HG02943 (cell line): Measurements from ENCODE around the gene IQGAP1.
"Not testable (repeated sequence)": the region's sequence is repeated elsewhere in the genome, so short reads cannot be mapped to it uniquely, and the experiment has no call there.

ENCODE experiments used
- ATAC-seq: cut with Tn5 transposase; IDR thresholded peaks from one replicate; pipeline ENCODE4 v1.9.1; 2021; ENCODE audit warnings: mild to moderate bottlenecking, low read depth, moderate library complexity; ENCODE audit not compliant: unreplicated experiment

Gene IQGAP1, protein sequence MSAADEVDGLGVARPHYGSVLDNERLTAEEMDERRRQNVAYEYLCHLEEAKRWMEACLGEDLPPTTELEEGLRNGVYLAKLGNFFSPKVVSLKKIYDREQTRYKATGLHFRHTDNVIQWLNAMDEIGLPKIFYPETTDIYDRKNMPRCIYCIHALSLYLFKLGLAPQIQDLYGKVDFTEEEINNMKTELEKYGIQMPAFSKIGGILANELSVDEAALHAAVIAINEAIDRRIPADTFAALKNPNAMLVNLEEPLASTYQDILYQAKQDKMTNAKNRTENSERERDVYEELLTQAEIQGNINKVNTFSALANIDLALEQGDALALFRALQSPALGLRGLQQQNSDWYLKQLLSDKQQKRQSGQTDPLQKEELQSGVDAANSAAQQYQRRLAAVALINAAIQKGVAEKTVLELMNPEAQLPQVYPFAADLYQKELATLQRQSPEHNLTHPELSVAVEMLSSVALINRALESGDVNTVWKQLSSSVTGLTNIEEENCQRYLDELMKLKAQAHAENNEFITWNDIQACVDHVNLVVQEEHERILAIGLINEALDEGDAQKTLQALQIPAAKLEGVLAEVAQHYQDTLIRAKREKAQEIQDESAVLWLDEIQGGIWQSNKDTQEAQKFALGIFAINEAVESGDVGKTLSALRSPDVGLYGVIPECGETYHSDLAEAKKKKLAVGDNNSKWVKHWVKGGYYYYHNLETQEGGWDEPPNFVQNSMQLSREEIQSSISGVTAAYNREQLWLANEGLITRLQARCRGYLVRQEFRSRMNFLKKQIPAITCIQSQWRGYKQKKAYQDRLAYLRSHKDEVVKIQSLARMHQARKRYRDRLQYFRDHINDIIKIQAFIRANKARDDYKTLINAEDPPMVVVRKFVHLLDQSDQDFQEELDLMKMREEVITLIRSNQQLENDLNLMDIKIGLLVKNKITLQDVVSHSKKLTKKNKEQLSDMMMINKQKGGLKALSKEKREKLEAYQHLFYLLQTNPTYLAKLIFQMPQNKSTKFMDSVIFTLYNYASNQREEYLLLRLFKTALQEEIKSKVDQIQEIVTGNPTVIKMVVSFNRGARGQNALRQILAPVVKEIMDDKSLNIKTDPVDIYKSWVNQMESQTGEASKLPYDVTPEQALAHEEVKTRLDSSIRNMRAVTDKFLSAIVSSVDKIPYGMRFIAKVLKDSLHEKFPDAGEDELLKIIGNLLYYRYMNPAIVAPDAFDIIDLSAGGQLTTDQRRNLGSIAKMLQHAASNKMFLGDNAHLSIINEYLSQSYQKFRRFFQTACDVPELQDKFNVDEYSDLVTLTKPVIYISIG (N-terminal part only)

GRCh38 chr15:90387534-90388461, at the start of gene IQGAP1:
TSS of gene IQGAP1 (plus strand) at chr15:90388242. CDS start at chr15:90388342, 100 bp downstream.
- ATAC-seq = peak; percentile 91

- no peak for ATAC-seq
These were observed 49.5 kb upstream of the IQGAP1 start for GRCh38 chr15:90338532-90338931.

DNA sequence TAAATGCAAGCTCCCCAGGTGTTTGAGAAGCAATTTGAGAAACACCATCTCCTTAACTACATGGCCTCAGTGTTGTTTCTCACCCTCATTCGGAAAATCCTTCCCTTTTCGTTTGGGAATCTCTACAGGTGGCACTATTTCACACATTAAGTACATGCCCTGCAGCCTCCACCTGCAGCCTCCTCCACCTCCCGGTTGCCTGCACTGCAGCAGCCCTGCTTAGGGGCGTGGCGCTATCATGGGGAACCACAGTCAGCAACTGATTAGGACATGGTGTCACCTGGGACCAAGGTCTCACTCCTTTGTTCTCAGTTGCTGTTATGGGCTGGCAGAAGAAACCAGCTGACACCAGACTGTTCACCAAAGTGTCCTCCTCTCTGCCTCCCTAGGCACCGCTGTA, 47.7 kb upstream of the IQGAP1 start:
- no peak for ATAC-seq

DNA sequence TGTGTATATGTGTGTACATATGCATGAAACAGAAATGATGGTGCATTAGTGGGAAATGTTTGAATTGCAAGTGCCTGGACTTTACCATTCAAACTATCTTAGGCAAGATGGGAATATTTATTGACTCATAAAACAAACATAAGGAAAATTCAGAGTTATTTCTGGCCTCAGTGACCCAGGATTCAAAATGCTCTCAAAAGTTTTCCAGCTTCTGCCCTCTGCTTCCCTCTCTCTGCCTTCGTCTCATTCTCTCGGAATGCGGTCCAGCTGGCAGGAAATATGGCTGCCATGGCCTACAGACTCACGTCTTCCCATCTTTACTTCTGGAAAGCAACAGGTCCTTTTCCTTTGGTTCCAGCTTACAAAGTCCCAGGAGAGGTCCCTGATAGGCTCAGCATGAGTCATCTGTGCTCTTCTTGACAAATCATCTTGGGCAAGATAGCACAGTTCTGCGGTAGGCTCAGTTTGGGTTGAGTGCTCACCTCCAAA, 44.7 kb upstream of the IQGAP1 start:
- ATAC-seq = no peak

GRCh38 chr15:90344662-90345061, 43.4 kb upstream of the IQGAP1 start:
- no peak for ATAC-seq

DNA sequence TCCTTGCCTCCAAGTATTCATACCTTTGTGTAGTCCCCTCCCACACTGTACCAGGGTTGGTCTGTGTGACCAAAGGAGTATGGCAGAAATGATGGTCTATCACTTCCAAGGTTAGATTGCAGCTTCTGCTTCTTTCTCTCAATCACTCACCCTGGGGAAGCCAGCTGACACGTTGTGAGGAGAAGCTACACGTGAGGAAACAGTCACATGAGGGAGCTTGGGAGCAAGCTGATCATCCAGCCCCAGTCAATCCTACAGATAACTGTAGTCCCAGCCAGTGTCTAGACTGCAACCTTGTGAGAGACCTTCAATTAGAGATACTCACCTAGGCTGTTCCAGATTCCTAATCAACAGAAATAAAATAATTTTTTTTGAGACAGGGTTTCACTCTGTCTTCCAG, 42.2 kb upstream of the IQGAP1 start:
- no peak for ATAC-seq

GRCh38 chr15:90347431-90348065, 40.5 kb upstream of the IQGAP1 start:
- not testable (repeated sequence) for ATAC-seq

- no peak for ATAC-seq
These were observed 39.6 kb upstream of the IQGAP1 start for GRCh38 chr15:90348456-90348855.

GRCh38 chr15:90349072-90349471, 39.0 kb upstream of the IQGAP1 start:
- no peak for ATAC-seq

- no peak for ATAC-seq
These were observed 38.2 kb upstream of the IQGAP1 start for GRCh38 chr15:90349821-90350220.

- no peak for ATAC-seq
These were observed 36.4 kb upstream of the IQGAP1 start for GRCh38 chr15:90351479-90352106.

DNA sequence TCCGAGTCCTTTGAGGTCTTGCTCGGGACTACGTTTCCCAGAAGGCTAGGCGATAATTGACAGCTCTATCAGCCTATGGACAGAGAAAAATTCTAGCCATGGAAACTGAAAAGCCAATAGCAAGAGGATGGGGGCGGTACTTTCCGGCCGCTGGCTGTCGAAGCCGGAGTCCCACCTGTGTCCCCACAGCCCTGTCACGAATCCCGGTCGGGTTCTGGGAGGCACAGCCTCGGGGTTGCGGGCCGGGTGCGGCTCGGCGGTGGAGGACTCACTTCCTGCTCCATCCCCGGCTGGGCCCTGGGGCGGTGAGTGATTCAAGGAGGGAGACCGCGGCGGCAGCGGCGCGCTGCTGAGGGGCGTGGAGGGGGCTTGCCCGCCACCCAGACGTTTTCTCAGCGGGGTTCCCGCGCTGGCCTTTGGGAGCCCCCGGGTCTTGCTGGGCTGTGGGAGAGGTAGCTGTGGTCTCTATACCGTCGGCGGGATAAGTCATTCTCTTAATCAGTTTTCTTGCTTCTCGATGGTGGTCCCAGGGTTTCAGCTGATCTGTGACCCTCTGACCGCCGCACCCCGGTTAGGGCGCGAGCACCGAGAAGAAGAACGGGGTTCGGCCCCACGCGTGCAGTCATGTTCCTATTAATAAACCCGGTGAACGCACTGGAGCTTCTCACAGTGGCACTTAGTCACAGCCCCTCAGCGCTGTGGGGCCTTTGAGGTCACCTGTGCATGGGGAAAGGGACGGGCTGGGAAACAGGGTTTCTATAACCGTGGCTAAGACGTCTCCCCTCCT, 35.7 kb upstream of the IQGAP1 start, which contains the start of gene ZNF774:
Gene ZNF774 (plus strand): TSS at position 178 of the 787 bp plus-strand sequence. CDS start 2,377 bp downstream, outside the sequence.
- peak; percentile 100 for ATAC-seq

GRCh38 chr15:90354986-90355385, 33.1 kb upstream of the IQGAP1 start:
- no peak for ATAC-seq

DNA sequence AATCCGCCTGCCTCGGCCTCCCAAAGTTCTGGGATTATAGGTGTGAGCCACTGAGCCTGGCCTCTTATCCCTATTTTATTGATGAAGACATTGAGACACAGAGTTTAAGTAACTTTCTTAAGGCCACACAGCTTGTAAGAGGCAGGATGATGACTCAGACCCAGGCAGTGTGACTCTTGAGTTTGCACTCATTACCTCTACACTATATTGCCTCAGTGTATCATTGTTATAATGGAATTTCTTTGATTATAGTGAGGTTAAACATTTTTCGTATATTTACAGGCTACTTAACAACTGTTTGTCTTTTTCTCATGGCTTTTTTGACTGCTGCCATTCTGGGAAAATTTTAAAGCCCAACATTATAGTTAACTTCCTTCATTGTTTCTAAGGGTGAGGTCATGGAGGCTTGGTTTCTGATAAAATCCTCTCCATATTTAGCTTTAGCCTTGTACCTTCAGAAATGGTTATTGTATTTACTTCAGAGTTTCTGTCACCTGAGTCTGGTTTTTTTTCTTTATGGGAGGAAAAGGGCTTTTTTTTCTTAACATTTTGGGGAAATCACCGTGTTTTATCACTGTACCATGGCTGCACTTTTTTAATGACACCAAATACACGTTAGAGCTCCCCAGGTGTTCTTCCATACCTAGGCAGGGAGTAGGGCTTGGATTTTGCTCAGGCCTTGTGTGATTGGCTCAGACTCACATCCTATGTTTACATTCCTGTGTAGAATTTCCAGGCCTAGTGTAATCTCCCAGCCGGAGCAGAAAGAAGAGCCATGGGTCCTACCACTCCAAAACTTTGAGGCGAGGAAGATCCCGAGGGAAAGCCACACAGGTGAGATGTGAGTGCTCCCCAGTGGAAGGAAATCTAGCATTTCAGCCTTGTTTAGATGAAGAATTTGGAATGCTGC, 29.7 kb upstream of the IQGAP1 start:
- no peak for ATAC-seq

DNA sequence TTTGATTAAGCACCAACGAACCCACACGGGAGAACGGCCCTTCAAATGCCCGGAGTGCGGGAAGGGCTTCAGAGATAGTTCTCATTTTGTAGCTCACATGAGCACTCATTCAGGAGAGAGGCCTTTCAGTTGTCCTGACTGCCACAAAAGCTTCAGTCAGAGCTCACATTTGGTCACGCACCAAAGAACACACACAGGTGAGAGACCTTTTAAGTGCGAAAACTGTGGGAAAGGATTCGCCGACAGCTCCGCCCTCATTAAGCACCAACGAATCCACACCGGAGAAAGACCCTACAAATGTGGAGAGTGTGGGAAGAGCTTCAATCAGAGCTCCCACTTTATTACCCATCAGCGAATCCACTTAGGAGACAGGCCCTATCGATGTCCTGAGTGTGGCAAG, 27.3 kb upstream of the IQGAP1 start:
- no peak for ATAC-seq

GRCh38 chr15:90362936-90363212, 25.2 kb upstream of the IQGAP1 start:
- no peak for ATAC-seq

- no peak for ATAC-seq
These were observed 23.8 kb upstream of the IQGAP1 start for GRCh38 chr15:90364251-90364650.
